ENCODE measurements around the gene PMPCA. TPM values are rescaled to one million over a fixed set of nuclear protein-coding genes. Genes with fewer than 3 reads are reported as not detected.

The PMPCA gene
- total and polyA plus RNA-seq, 2 of the 13 experiments (the other 11 are each of a cell fraction or from before 2014, with no cell fraction given) = 70.2 to 88.4 TPM

GRCh38 chr9:136400038-136400834 is 10.2 kb upstream of the PMPCA start, which contains the start of gene SNAPC4:
SNAPC4 (minus strand) TSS chr9:136400170; CDS start chr9:136398428, 1,742 bp downstream.
- Histone ChIP-seq H3K27me3 (ENCODE audit: control insufficient read depth in 1 of 2, insufficient read depth in 2 of 2, low read length in 2 of 2) (no peaks in the 10 kb centered on the region), H2AFZ (ENCODE audit: low read length) (no peak within 1 kb of the TSS), H3K4me1 (ENCODE audit: insufficient read depth, low read length) (peaks cover 20% of the 10 kb centered on the region), H4K20me1 (ENCODE audit: insufficient read depth, low read length) (no peaks in the 10 kb centered on the region), H3K27ac (ENCODE audit: extremely low read length, insufficient read depth, low read length) (peak within 1 kb of the TSS; percentile 53), H3K4me3 (replicated peaks in 1 of 3; ENCODE audit: insufficient read depth in 1 of 3, low read depth in 2 of 3, low read length in 3 of 3) (peak within 1 kb of the TSS; percentile 78 to 98 (median 97)), H3K4me2 (ENCODE audit: low read depth, low read length) (peak within 1 kb of the TSS; percentile 88), H3K79me2 (ENCODE audit: insufficient read depth, low read length) (peaks cover 21% of the 10 kb centered on the region), H3K9ac (ENCODE audit: insufficient read depth, low read depth, low read length) (peak within 1 kb of the TSS; percentile 83), H3K36me3 (replicated peaks in 1 of 2; ENCODE audit: control insufficient read depth in 1 of 2, insufficient read depth in 2 of 2, low read length in 2 of 2) (peaks cover 19 to 35% of the 10 kb centered on the region in 2 experiments; a peak in 4 of 5 replicates), H3K9me3 (ENCODE audit: low read length) (no peaks in the 10 kb centered on the region)
- intact Hi-C loops (cut with micrococcal nuclease; ENCODE audit: unreplicated experiment) = loop anchor here (1.0 kb wide), 1 partner anchor 61 kb away; no protein-coding TSS in a partner anchor
- ChIA-PET POLR2A (interaction anchor here (0.5 to 1.6 kb wide), 7 partner anchors 9 to 219 kb away, joined by 3 to 6 read pairs (median 3); partner anchors contain the start of gene DNLZ), CTCF (ENCODE audit: low intra/inter-chr PET ratio, low total read pairs) (interaction anchor here (1.2 to 2.0 kb wide), 3 partner anchors 55 to 88 kb away, joined by 6 to 15 read pairs (median 12); no protein-coding TSS in a partner anchor)
- in situ Hi-C loops (cut with HindIII; ENCODE audit: extremely low pct_ligation_motif_present, low pct_unique_long_range_greater_than_20kb) = no loop called here
- no TSS peak for BruUV-seq (replicated peaks)
- WGBS (ENCODE audit: low lambda C conversion rate) = no CpG with 5 or more reads among the region's 71 CpGs
- FAIRE-seq (no peak), DNase-seq (ENCODE audit: low spot score) (peak; percentile 77), ATAC-seq (peak; percentile 91)
- peak; percentile 48; the same call in 1 of the 2 replicates for TF ChIP-seq GMEB2 (CRISPR knock-in tag; IDR thresholded peaks at IDR 0.05; ENCODE audit: low read depth)
- TF ChIP-seq BORCS8-MEF2B (CRISPR knock-in tag; IDR thresholded peaks at IDR 0.05) = peak; percentile 58
- peak; percentile 34; the same call in 1 of the 2 replicates for TF ChIP-seq GATA4 (IDR thresholded peaks at IDR 0.05; ENCODE audit: borderline replicate concordance, low read depth)
- TF ChIP-seq FOXK1 (CRISPR knock-in tag; IDR thresholded peaks at IDR 0.05; ENCODE audit: borderline replicate concordance, low read depth) = peak; percentile 44; the same call in 1 of the 2 replicates
- peak; percentile 9; the same call in 1 of the 2 replicates for TF ChIP-seq ZNF281 (CRISPR knock-in tag; IDR thresholded peaks at IDR 0.05; ENCODE audit: borderline replicate concordance)
- TF ChIP-seq ZBTB14 (CRISPR knock-in tag; IDR thresholded peaks at IDR 0.05) = peak; percentile 69
- 0 out of 2 replicates have a peak, but pooled peaks have one; percentile 74 for TF ChIP-seq SNAPC5 (CRISPR knock-in tag; IDR thresholded peaks at IDR 0.05; ENCODE audit: borderline replicate concordance)
- peak; percentile 18; the same call in 1 of the 2 replicates for TF ChIP-seq EEA1 (CRISPR knock-in tag; IDR thresholded peaks at IDR 0.05; ENCODE audit: borderline replicate concordance)
- TF ChIP-seq ETS1 (CRISPR knock-in tag; IDR thresholded peaks at IDR 0.05) = no peak
- peak; percentile 28; the same call in 1 of the 2 replicates for TF ChIP-seq ZNF343 (CRISPR knock-in tag; IDR thresholded peaks at IDR 0.05)
- TF ChIP-seq ZC3H13 (CRISPR knock-in tag; IDR thresholded peaks at IDR 0.05) = no peak
- TF ChIP-seq ZNF276 (CRISPR knock-in tag; IDR thresholded peaks at IDR 0.05; ENCODE audit: low read depth) = peak; percentile 27; the same call in 1 of the 2 replicates

Data from HepG2 (cell line).